NCI-H128 (cell line): ENCODE measurements around the gene DOCK1.

Experiments used
- DNase-seq: peaks from one replicate; lab custom pipeline; 2025; ENCODE audit not compliant: unreplicated experiment; lab: John Stamatoyannopoulos, UW

The DOCK1 gene

GRCh38 chr10:126949161-126949503 lies 43.9 kb downstream of the DOCK1 start:
- no peak for DNase-seq

GRCh38 chr10:126950401-126951105 lies 45.3 kb downstream of the DOCK1 start:
- DNase-seq = no peak

- DNase-seq = no peak
These were observed 48.7 kb downstream of the DOCK1 start for GRCh38 chr10:126953886-126954285.

GRCh38 chr10:126955396-126955795 lies 50.2 kb downstream of the DOCK1 start:
- no peak for DNase-seq

GRCh38 chr10:126955934-126956711 lies 50.9 kb downstream of the DOCK1 start:
- DNase-seq = no peak

GRCh38 chr10:126956712-126957108 lies 51.5 kb downstream of the DOCK1 start:
- no peak for DNase-seq

- no peak for DNase-seq
These were observed 51.9 kb downstream of the DOCK1 start for GRCh38 chr10:126957111-126957510.

- DNase-seq = no peak
These were observed 54.2 kb downstream of the DOCK1 start for GRCh38 chr10:126959431-126959830.

- DNase-seq = no peak
These were observed 54.9 kb downstream of the DOCK1 start for GRCh38 chr10:126959906-126960685.

GRCh38 chr10:126963354-126963753 lies 58.1 kb downstream of the DOCK1 start:
- no peak for DNase-seq

GRCh38 chr10:126964190-126964589 lies 59.0 kb downstream of the DOCK1 start:
- DNase-seq = no peak

- DNase-seq = no peak
These were observed 61.7 kb downstream of the DOCK1 start for GRCh38 chr10:126966938-126967337.

GRCh38 chr10:126969310-126969709 lies 64.1 kb downstream of the DOCK1 start:
- DNase-seq = no peak

- DNase-seq = no peak
These were observed 67.6 kb downstream of the DOCK1 start for GRCh38 chr10:126972635-126973414.

- no peak for DNase-seq
These were observed 70.0 kb downstream of the DOCK1 start for GRCh38 chr10:126975221-126975620.

- DNase-seq = no peak
These were observed 72.0 kb downstream of the DOCK1 start for GRCh38 chr10:126977216-126977615.

GRCh38 chr10:126979311-126979710 lies 74.1 kb downstream of the DOCK1 start:
- DNase-seq = no peak

- no peak for DNase-seq
These were observed 88.0 kb downstream of the DOCK1 start for GRCh38 chr10:126993208-126993607.

GRCh38 chr10:126997801-126998590 lies 92.8 kb downstream of the DOCK1 start:
- DNase-seq = no peak

GRCh38 chr10:127000598-127000997 lies 95.4 kb downstream of the DOCK1 start:
- no peak for DNase-seq
